ENCODE results near the gene INAFM2. TPM values are rescaled to one million over a fixed set of nuclear protein-coding genes. Genes with fewer than 3 reads are reported as not detected.

The INAFM2 gene
- total RNA-seq, 2 experiments from 2014 or later, result 15.0 to 16.9 TPM

DNA sequence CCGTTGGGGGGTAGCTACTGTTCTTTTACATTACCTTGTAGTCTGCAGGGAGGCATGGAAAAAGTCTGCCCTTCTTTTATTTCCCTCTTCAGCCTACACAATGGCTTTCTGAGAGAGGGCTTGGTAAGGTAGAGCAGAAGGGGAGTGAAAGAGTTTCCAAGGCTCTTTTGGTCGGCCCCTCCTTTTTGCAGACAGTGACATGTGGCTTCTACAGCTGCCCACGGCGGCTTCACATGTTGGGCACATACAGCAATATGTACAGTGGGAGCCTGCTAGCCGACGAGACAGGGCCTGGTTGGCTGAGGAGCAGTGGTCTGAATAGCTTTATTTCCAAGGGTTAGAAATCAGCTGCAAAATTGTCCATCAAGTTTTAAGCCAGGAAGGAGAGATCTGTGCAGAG, 4.0 kb downstream of the INAFM2 start:
- ChIA-PET CTCF (interaction anchor here (1.0 to 9.1 kb wide), 13 partner anchors 8 to 110 kb away, joined by 3 to 201 read pairs (median 4); partner anchors contain the start of genes ANKRD63, CCDC9B and PLCB2), POLR2A (interaction anchor here (1.5 to 1.8 kb wide), 2 partner anchors 17 to 19 kb away, joined by 3 to 4 read pairs; no protein-coding TSS in a partner anchor)
- TF ChIP-seq, protein P1, sequence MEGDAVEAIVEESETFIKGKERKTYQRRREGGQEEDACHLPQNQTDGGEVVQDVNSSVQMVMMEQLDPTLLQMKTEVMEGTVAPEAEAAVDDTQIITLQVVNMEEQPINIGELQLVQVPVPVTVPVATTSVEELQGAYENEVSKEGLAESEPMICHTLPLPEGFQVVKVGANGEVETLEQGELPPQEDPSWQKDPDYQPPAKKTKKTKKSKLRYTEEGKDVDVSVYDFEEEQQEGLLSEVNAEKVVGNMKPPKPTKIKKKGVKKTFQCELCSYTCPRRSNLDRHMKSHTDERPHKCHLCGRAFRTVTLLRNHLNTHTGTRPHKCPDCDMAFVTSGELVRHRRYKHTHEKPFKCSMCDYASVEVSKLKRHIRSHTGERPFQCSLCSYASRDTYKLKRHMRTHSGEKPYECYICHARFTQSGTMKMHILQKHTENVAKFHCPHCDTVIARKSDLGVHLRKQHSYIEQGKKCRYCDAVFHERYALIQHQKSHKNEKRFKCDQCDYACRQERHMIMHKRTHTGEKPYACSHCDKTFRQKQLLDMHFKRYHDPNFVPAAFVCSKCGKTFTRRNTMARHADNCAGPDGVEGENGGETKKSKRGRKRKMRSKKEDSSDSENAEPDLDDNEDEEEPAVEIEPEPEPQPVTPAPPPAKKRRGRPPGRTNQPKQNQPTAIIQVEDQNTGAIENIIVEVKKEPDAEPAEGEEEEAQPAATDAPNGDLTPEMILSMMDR (IDR thresholded peaks at IDR 0.05), result no peak
- ATAC-seq (no peak), DNase-seq (no peak)
- no peak overlapping the region for H3K4me3 Mint-ChIP-seq
- H3K36me3 Mint-ChIP-seq (ENCODE audit: low read depth), result peaks cover 6% of the 10 kb centered on the region
- H3K27me3 Mint-ChIP-seq, result no peaks in the 10 kb centered on the region
- no peaks in the 10 kb centered on the region for H3K9me3 Mint-ChIP-seq
- intact Hi-C loops (cut with micrococcal nuclease), result no loop called here
- no peak overlapping the region for H3K27ac Mint-ChIP-seq
- H3K4me1 Mint-ChIP-seq (ENCODE audit: low read depth), result peaks cover 21% of the 10 kb centered on the region

DNA sequence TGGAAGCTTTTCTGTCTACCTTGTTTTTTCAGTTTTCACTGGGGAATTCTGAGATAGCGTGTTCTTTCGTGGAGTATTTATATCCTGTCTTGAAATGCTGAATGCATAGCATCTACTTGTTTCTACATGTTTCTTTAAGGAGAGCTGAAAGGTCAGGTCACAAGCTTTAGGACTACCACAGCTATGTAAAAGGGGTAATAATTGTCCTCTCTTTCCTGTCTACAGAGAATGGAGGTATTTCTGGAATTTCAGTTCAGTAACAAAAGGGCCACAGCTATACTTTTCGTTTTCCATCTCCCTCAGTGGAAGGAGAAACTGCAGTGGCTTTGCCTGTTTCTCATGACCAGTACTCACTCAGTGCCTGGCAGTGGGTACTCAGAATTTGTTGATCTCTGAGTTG, 4.7 kb downstream of the INAFM2 start:
- ChIA-PET CTCF (interaction anchor here (1.0 to 9.1 kb wide), 13 partner anchors 8 to 111 kb away, joined by 3 to 201 read pairs (median 5); partner anchors contain the start of genes ANKRD63, CCDC9B and PLCB2), POLR2A (interaction anchor here (1.3 kb wide), 2 partner anchors 12 to 16 kb away, joined by 3 read pairs; partner anchors contain the start of gene CCDC9B)
- TF ChIP-seq, protein P1 (IDR thresholded peaks at IDR 0.05), result no peak
- Mint-ChIP-seq H3K4me3 (no peak overlapping the region), H3K9me3 (no peaks in the 10 kb centered on the region), H3K36me3 (ENCODE audit: low read depth) (peaks cover 6% of the 10 kb centered on the region), H3K27ac (no peak overlapping the region), H3K27me3 (no peaks in the 10 kb centered on the region), H3K4me1 (ENCODE audit: low read depth) (peaks cover 20% of the 10 kb centered on the region)
- DNase-seq (no peak), ATAC-seq (no peak)
- intact Hi-C loops (cut with micrococcal nuclease), result no loop called here

DNA sequence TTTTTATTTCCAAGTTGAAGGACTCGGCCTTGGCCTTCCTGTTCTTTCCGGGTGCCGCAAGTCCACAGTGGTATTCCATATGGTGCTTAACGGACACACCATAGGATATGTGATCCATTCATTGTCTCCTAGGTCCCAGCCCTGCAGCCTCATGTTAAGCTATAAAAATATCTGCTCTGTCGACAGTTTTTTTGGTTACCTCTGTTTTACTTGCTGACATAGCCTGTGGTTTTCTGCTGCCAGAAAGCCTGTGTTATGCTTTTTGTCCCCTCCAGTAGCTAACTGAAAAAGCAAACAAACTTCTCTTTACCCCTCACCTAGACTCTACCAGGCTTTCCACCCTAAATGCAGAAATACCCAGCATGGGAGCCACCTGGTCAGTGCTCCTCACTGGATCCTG, 5.3 kb downstream of the INAFM2 start:
- peaks cover 23% of the 10 kb centered on the region for H3K4me1 Mint-ChIP-seq (ENCODE audit: low read depth)
- no peak overlapping the region for H3K27ac Mint-ChIP-seq
- CTCF ChIA-PET, result interaction anchor here (1.2 to 9.1 kb wide), 10 partner anchors 9 to 111 kb away, joined by 3 to 201 read pairs (median 6); partner anchors contain the start of gene CCDC9B
- H3K4me3 Mint-ChIP-seq, result no peak overlapping the region
- POLR2A ChIA-PET, result interaction anchor here (1.3 kb wide), 2 partner anchors 12 to 17 kb away, joined by 3 read pairs; partner anchors contain the start of gene CCDC9B
- ATAC-seq (no peak), DNase-seq (no peak)
- no peaks in the 10 kb centered on the region for H3K9me3 Mint-ChIP-seq
- intact Hi-C loops (cut with micrococcal nuclease), result no loop called here
- H3K27me3 Mint-ChIP-seq, result no peaks in the 10 kb centered on the region
- peaks cover 6% of the 10 kb centered on the region for H3K36me3 Mint-ChIP-seq (ENCODE audit: low read depth)
- TF ChIP-seq, protein P1 (IDR thresholded peaks at IDR 0.05), result no peak

DNA sequence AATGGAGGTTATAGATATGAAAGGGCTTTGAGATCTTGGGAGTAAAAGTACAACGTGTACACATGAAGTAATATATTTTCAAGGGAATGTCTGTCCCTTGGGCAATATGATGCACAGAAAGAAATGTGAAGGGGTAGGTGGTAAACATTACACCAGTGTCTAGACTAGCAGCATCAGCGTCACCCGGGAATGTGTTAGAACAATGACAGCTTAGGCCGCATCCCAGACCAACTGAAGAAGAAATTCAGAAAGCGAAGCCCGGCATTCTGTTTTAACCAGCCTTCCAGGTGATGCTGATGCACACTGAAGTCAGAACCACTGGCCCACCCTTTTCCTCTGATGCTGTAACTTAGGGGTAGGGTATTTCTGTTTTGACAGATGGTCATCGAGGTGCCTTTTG, 6.3 kb downstream of the INAFM2 start:
- DNase-seq (no peak), ATAC-seq (no peak)
- no peaks in the 10 kb centered on the region for H3K9me3 Mint-ChIP-seq
- TF ChIP-seq, protein P1 (IDR thresholded peaks at IDR 0.05), result no peak
- intact Hi-C loops (cut with micrococcal nuclease), result no loop called here
- CTCF ChIA-PET, result interaction anchor here (1.4 to 9.1 kb wide), 4 partner anchors 10 to 50 kb away, joined by 6 to 201 read pairs (median 26); partner anchors contain the start of gene CCDC9B
- peaks cover 6% of the 10 kb centered on the region for H3K36me3 Mint-ChIP-seq (ENCODE audit: low read depth)
- no peak overlapping the region for H3K4me3 Mint-ChIP-seq
- peaks cover 32% of the 10 kb centered on the region for H3K4me1 Mint-ChIP-seq (ENCODE audit: low read depth)
- no peaks in the 10 kb centered on the region for H3K27me3 Mint-ChIP-seq
- POLR2A ChIA-PET, result no interaction called here
- H3K27ac Mint-ChIP-seq, result no peak overlapping the region

DNA sequence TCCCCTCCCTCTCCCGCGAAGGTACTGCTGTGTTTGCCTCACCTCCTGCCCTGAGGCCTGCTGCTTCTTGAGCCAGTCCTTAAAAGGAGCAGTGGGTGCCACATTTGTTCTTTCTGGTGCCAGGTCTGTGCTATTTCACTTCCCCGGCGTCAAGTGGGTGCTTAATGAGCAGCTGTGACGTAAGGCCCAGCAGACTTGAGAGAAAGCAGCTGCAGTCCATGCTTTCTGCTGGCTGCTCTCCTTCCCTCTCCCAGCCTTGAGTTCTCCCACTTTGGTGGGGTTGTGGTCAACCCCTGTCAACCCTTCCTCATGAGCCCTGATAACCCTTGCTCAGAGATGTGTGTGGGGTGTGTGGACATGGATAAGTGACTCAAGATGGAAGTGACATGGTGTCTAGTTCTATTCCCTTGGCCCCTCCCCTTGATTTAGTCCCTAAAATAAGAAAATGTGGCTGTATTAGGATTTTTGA, 6.9 kb downstream of the INAFM2 start:
- no peak for ATAC-seq
- POLR2A ChIA-PET, result no interaction called here
- TF ChIP-seq, protein P1 (IDR thresholded peaks at IDR 0.05), result no peak
- CTCF ChIA-PET, result interaction anchor here (6.3 to 9.1 kb wide), 2 partner anchors 10 to 20 kb away, joined by 44 to 201 read pairs; partner anchors contain the start of gene CCDC9B
- DNase-seq, result no peak
- H3K27me3 Mint-ChIP-seq, result no peaks in the 10 kb centered on the region
- H3K27ac Mint-ChIP-seq, result no peak overlapping the region
- H3K36me3 Mint-ChIP-seq (ENCODE audit: low read depth), result peaks cover 3% of the 10 kb centered on the region
- H3K4me3 Mint-ChIP-seq, result no peak overlapping the region
- peaks cover 27% of the 10 kb centered on the region for H3K4me1 Mint-ChIP-seq (ENCODE audit: low read depth)
- H3K9me3 Mint-ChIP-seq, result no peaks in the 10 kb centered on the region
- intact Hi-C loops (cut with micrococcal nuclease), result no loop called here
